ENCODE results near the gene SEPHS1.

GRCh38 chr10:13352519-13352918 lies 4.4 kb upstream of the SEPHS1 start:
- TF ChIP-seq EZH2 (IDR thresholded peaks at IDR 0.05; ENCODE audit: borderline replicate concordance, low read depth, low read length, severe bottlenecking), result no peak
- no peak for TF ChIP-seq CTCF (IDR thresholded peaks at IDR 0.05; ENCODE audit: extremely low read depth in 1 of 2, insufficient read depth in 1 of 2, low read depth in 1 of 2, low read length in 2 of 2)
- no peak for TF ChIP-seq POLR2A (IDR thresholded peaks at IDR 0.05; ENCODE audit: low read depth, low read length)
- no peak for TF ChIP-seq POLR2AphosphoS5 (IDR thresholded peaks at IDR 0.05; ENCODE audit: insufficient read depth, low read depth, low read length)
- TF ChIP-seq MAX (IDR thresholded peaks at IDR 0.05; ENCODE audit: insufficient read depth, insufficient read length), result no peak
- TF ChIP-seq JUN (IDR thresholded peaks at IDR 0.05; ENCODE audit: borderline replicate concordance, insufficient read depth, insufficient read length, low read depth), result no peak
- TF ChIP-seq MYC (IDR thresholded peaks at IDR 0.05; ENCODE audit: low read depth, low read length), result no peak

Data from endothelial cell of umbilical vein (primary cell).